PC-9 (cell line): ENCODE measurements around the gene PELI3.

ENCODE experiments used
- CTCF ChIP-seq: fragments of 200-600 bp; sonication (generic); conservative IDR thresholded peaks from 2 replicates; pipeline ENCODE4 v1.6.1; 2017; ENCODE audit warnings: mixed run types, antibody characterized with exemption, mild to moderate bottlenecking, moderate library complexity
- EZH2 ChIP-seq: fragments of 200-600 bp; sonication (generic); IDR thresholded peaks from 2 replicates; pipeline ENCODE4 v1.8.0; 2017; ENCODE audit warnings: antibody characterized with exemption, low read depth

- TF ChIP-seq CTCF (no peak), EZH2 (no peak)
Observed at GRCh38 chr11:66497206-66497605, 30.5 kb downstream of the PELI3 start.
